SK-N-MC (cell line): ENCODE results near the gene LRRC66.
A peak's percentile ranks its signal among the peaks of the same experiment; 100 is the strongest.

Experiments used
- DNase-seq: peaks from one replicate; pipeline ENCODE4 v3.0.0-alpha.2; 2011; ENCODE audit warnings: low read depth, low spot score
- H3K27ac ChIP-seq: fragments of 200-600 bp; sonication (generic); 2 replicates; pipeline ENCODE4 v1.5.1; 2016; ENCODE audit warnings: mixed run types
- H3K36me3 ChIP-seq: fragments of 200-600 bp; sonication (generic); 2 replicates; pipeline ENCODE4 v1.6.1; 2017; ENCODE audit warnings: antibody characterized with exemption, low read length, mixed read lengths; ENCODE audit not compliant: insufficient read depth
- H3K4me3 ChIP-seq: fragments of 200-600 bp; sonication (generic); 2 replicates; pipeline ENCODE4 v1.5.1; 2016
- H3K9ac ChIP-seq: fragments of 200-600 bp; sonication (generic); 2 replicates; pipeline ENCODE4 v1.8.0; 2017; ENCODE audit warnings: mixed run types, mixed read lengths; ENCODE audit not compliant: insufficient read length
- H3K9me3 ChIP-seq: fragments of 200-600 bp; sonication (generic); 2 replicates; pipeline ENCODE4 v1.6.1; 2017; ENCODE audit warnings: low read depth, mild to moderate bottlenecking, antibody characterized with exemption, low read length, moderate library complexity, mixed read lengths
- EZH2 ChIP-seq: fragments of 200-600 bp; sonication (generic); IDR thresholded peaks from one replicate; pipeline ENCODE4 v1.6.1; 2017; ENCODE audit warnings: antibody characterized with exemption
- FOXP2 ChIP-seq: optimal IDR thresholded peaks from 2 replicates; pipeline ENCODE3; 2011; ENCODE audit warnings: mild to moderate bottlenecking, moderate library complexity; ENCODE audit not compliant: insufficient read depth; ENCODE audit errors: extremely low read length, control extremely low read depth
- POLR2AphosphoS5 ChIP-seq: IDR thresholded peaks from 2 replicates; pipeline ENCODE4 v1.6.1; 2012; ENCODE audit warnings: mild to moderate bottlenecking, low read depth, low read length, borderline replicate concordance

Gene LRRC66

DNA sequence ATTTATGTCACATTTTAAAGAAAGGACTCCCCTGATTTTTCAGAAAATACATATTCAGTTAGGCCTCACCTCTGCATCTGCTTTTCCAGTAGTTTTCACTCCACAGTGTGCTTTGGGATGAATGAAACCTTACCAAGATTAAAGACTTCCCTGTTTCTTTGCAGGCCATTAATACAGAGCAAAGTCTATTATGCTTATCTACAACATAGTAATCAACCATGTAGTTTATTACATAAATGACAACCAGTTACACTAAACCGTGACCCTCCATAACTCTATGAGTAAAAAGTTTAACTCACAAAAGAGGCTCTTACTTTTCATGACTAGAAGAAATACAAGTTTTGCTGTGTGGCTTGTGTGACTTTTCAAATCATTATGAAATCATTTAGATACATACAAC, 2.3 kb downstream of the LRRC66 start:
- no peak for DNase-seq
- TF ChIP-seq POLR2AphosphoS5: no peak
- Histone ChIP-seq H3K4me3 (no peak overlapping the region), H3K36me3 (peaks cover 7% of the 10 kb centered on the region; the same call in 1 of the 2 replicates), H3K27ac (no peak overlapping the region), H3K9me3 (no peaks in the 10 kb centered on the region), H3K9ac (no peak overlapping the region)

DNA sequence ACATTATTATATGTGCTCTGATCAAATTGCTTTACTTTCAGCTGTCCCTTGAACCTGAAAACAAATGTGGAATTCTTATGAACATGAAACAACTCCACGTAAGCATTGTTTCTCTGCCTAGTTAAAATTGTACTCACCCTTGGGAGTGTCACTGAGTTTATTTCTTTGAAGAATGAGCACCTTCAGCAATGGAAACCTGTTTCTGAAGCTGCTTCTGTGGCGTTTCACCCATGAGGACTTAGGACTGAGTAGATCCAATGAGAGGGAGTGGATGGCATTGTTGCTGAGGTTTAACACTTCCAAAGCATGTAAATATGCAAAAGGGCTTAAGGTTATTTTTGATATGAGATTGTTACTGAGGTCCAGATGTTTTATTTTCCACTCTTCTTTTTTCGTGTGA, 3.2 kb downstream of the LRRC66 start:
- Histone ChIP-seq H3K36me3 (no peaks in the 10 kb centered on the region; the same call in 1 of the 2 replicates), H3K27ac (no peak overlapping the region), H3K4me3 (no peak overlapping the region), H3K9me3 (no peaks in the 10 kb centered on the region), H3K9ac (no peak overlapping the region)
- TF ChIP-seq FOXP2 (no peak), EZH2 (no peak), POLR2AphosphoS5 (no peak)
- no peak for DNase-seq

DNA sequence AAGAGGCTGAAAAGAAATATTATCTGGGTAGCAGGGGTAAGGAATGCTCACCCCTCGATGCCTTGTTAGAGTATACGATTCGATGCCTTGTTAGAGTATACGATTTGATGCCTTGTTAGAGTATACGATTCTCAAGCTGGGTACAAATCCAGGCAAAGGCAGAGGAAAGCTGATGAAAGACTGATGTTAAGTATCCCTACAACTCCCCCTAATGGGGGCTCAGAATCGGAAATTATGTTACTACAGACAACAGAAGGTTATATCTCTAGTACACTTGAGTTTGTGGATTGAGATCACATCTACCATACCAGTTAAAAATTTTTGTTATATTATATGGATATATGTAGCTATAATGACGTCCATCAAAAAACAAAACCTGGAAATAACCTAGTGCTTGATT, 4.8 kb downstream of the LRRC66 start:
- Histone ChIP-seq H3K27ac (no peak overlapping the region), H3K36me3 (no peaks in the 10 kb centered on the region; the same call in 1 of the 2 replicates), H3K9me3 (no peaks in the 10 kb centered on the region), H3K9ac (peak overlapping the region; percentile 53), H3K4me3 (no peak overlapping the region)
- DNase-seq: no peak
- TF ChIP-seq FOXP2 (no peak), EZH2 (no peak), POLR2AphosphoS5 (no peak)

DNA sequence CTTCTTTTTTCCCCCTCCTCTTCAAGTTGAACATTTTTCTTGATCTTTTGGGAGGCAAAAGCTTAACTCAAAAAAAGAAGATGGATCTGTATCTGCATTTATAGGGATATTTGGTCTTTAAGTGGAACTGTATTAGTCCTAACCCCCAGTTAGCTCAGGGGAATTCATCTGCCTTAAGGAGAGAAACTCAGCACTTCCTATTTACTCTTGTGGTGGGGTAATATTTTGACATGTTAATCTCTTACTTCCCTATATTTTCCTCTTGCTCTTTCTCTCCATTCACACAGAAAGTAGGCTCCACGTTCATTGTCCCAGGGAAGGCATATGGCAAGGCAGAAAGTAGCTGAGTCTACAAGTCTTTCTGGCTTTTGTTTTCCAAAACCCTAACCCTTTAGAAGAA, 5.3 kb downstream of the LRRC66 start:
- Histone ChIP-seq H3K9me3 (no peaks in the 10 kb centered on the region), H3K4me3 (no peak overlapping the region), H3K9ac (peak overlapping the region; percentile 53), H3K27ac (no peak overlapping the region), H3K36me3 (no peaks in the 10 kb centered on the region)
- TF ChIP-seq EZH2: no peak
- no peak for TF ChIP-seq POLR2AphosphoS5
- TF ChIP-seq FOXP2: no peak
- DNase-seq: no peak

DNA sequence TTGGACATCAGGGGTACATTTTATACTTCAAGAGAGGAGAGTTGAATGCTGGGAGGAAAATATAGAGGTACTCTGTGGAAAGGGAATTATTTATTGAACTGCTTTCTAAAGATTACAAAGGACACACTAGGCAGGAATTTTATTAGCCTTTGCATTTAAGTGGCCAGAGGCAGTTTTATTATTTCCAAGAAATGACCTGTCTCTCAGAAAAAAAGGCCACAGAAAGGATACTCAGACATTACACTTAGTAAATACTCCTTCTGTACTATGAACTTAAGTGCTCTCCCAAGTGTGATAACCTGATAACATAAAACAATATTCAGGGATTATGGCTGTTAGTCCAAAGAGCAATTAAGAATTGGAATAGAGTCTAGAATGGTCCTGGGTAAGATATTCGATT, 7.5 kb downstream of the LRRC66 start:
- Histone ChIP-seq H3K9me3 (no peaks in the 10 kb centered on the region), H3K4me3 (no peak overlapping the region), H3K36me3 (no peaks in the 10 kb centered on the region), H3K9ac (no peak overlapping the region), H3K27ac (no peak overlapping the region)
- TF ChIP-seq FOXP2 (no peak), EZH2 (no peak), POLR2AphosphoS5 (no peak)
- DNase-seq: no peak

DNA sequence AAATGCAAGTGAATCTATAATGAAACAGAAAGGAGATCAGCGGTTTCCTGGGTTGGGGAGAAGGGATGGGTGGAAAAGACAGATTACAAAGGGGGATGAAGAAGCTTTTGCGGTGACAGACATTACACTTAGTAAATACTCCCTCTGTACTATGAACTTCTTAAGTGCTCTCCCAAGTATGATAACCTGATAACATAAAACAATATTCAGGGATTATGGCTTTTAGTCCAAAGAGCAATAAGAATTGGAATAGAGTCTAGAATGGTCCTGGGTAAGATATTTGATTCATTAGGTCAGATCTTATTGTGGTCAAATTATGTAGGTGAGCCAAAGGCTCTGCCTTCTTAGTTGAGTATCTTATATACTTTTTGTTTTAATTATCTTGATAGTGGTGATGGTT, 9.2 kb downstream of the LRRC66 start:
- H3K36me3 ChIP-seq: no peaks in the 10 kb centered on the region
- DNase-seq: no peak
- H3K4me3 ChIP-seq: no peak overlapping the region
- H3K27ac ChIP-seq: no peak overlapping the region
- no peaks in the 10 kb centered on the region for H3K9me3 ChIP-seq
- no peak overlapping the region for H3K9ac ChIP-seq
- TF ChIP-seq EZH2 (no peak), POLR2AphosphoS5 (no peak), FOXP2 (no peak)

DNA sequence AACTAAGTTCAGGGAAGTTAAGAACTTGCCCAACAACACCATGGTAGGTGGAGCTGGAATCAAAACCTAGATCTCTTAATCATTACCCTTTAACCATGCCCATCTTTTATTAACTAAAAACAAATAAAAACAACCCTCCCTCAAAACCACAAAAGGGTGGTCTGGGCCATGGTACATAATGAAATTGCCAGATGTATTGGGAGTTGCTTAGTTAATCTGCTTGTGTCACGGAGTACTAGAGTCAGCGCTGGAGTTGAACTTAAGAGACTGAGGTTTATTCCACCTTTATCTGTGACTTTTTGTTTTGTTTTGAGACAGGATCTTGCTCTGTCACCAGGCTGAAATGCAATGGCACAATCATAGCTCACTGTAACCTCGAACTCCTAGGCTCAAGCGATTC, 13.3 kb downstream of the LRRC66 start:
- no peaks in the 10 kb centered on the region for H3K36me3 ChIP-seq
- H3K9me3 ChIP-seq: no peaks in the 10 kb centered on the region
- no peak overlapping the region for H3K27ac ChIP-seq
- TF ChIP-seq POLR2AphosphoS5: no peak
- TF ChIP-seq FOXP2: no peak
- TF ChIP-seq EZH2: no peak
- DNase-seq: no peak
- H3K9ac ChIP-seq: no peak overlapping the region
- H3K4me3 ChIP-seq: no peak overlapping the region

DNA sequence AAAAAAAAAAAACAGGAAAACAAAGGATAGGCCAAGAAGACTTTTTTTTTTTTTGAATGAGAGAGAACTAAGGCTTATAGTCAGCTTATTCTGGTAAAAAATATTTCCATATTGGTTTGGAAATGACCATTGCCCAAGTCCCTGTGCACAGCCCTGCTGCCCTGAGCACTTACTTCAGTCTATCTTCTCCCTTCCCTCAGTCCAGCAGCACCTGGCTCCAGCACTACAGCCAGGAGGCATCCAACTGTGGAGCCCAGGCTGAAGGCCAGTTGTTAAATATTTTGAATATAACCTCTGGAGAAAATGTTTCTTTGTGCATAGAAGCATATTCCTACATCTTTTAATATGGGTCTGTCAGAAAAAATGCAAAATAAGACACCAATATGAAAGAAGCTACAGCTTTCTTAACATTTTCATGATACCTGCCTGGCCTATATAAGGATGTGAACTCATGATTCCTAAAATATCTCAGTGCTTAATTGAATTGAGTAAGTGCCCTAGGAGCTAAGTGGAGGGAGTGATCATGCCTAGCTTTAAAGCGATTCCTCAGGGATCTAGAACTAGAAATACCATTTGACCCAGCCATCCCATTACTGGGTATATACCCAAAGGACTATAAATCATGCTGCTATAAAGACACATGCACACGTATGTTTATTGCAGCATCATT, 14.4 kb downstream of the LRRC66 start:
- no peak for DNase-seq
- no peak overlapping the region for H3K4me3 ChIP-seq

DNA sequence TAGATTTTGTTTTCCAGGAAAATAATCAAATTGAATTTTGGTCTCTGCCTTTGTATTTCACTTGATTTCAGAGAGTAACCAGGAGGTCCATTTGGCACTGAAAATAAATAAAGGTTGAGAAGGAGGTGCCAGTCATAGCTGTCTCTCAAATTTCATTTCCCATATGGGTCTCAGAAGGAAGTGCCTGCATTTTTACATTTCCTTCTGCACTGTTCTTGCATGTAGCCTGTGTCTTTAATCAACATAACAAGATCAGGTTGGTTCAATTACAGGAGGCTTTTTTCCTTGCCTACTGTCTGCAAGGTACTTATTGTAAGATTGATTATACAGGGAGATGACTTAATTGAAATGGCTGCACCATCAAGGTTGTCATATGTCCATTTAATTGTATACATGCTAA, 15.7 kb downstream of the LRRC66 start:
- Histone ChIP-seq H3K4me3 (no peak overlapping the region), H3K9ac (no peak overlapping the region), H3K27ac (no peak overlapping the region), H3K36me3 (no peaks in the 10 kb centered on the region), H3K9me3 (no peaks in the 10 kb centered on the region)
- TF ChIP-seq POLR2AphosphoS5 (no peak), EZH2 (no peak), FOXP2 (no peak)
- no peak for DNase-seq

More for the DNA sequence above, 14.4 kb downstream of the LRRC66 start:
- no peak overlapping the region for H3K9ac ChIP-seq
- no peak for TF ChIP-seq EZH2
- no peak for TF ChIP-seq FOXP2
- TF ChIP-seq POLR2AphosphoS5: no peak
- H3K36me3 ChIP-seq: no peaks in the 10 kb centered on the region
- no peaks in the 10 kb centered on the region for H3K9me3 ChIP-seq
- H3K27ac ChIP-seq: no peak overlapping the region

DNA sequence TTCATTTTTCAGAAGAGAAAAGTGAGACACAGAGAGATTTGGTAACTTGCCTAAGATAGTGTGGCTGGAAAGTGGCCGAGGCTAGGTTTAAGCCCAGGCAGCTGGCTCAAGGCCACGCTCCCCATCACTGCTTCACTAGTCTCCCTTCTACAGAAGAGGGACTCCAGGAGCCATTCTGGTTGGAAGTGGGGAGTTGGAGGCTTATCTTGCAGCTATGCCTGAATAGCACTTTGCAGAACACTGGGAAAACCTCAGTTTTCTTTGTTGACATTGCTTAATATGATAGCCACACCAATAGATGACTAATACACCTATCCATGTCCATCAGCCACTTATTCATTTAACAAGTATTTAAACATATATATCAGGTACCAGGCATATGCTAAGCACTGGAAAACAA, 18.5 kb downstream of the LRRC66 start:
- no peak overlapping the region for H3K9ac ChIP-seq
- no peaks in the 10 kb centered on the region for H3K36me3 ChIP-seq
- no peak overlapping the region for H3K4me3 ChIP-seq
- no peak overlapping the region for H3K27ac ChIP-seq
- no peak for TF ChIP-seq POLR2AphosphoS5
- TF ChIP-seq FOXP2: no peak
- TF ChIP-seq EZH2: no peak
- DNase-seq: no peak
- no peaks in the 10 kb centered on the region for H3K9me3 ChIP-seq
